HepG2 (cell line): ENCODE results near the gene ELL. TPM values are rescaled to one million over a fixed set of nuclear protein-coding genes. Genes with fewer than 3 reads are reported as not detected.

Experiments used
- ATAC-seq: fragments of 200-7000 bp; cut with Tn5 transposase; 3 replicates; pipeline ENCODE4 v1.9.1; 2020; ENCODE audit warnings: mild to moderate bottlenecking, moderate library complexity
- BruUV-seq: library from RNA; stranded (reverse); fragments of 400-500 nt; replicated peaks from 2 replicates; lab custom pipeline; 2021; lab: Mats Ljungman, UMichigan
- CTCF ChIA-PET: fragments of 300-600 bp; formaldehyde crosslinking; extraction: SDS; loops from one replicate; lab custom pipeline; 2021; ENCODE audit warnings: low total read pairs, inconsistent platforms, low intra/inter-chr PET ratio; lab: Yijun Ruan, JAX
- POLR2A ChIA-PET: fragments of 350-600 bp; sonication (Branson Sonifier 250); formaldehyde crosslinking; loops from one replicate; lab custom pipeline; 2020; ENCODE audit warnings: antibody characterized with exemption, inconsistent platforms; lab: Yijun Ruan, JAX
- DNase-seq: peaks from one replicate; pipeline ENCODE4 v3.0.0-alpha.2; 2015; ENCODE audit warnings: low spot score
- FAIRE-seq: peaks from 3 replicates; lab custom pipeline; 2011; peaks lifted over from hg19 to GRCh38; lab: Jason Lieb, UNC
- H2AFZ ChIP-seq: one replicate; pipeline ENCODE4 v1.6.1; 2011; ENCODE audit warnings: low read length, inconsistent platforms
- H3K27ac ChIP-seq: fragments of 300-600 bp; 3 replicates; pipeline ENCODE4 v1.8.0; 2011; ENCODE audit warnings: mixed run types, mild to moderate bottlenecking, mixed read lengths, low read length, inconsistent platforms; ENCODE audit not compliant: insufficient read depth; ENCODE audit errors: extremely low read length
- H3K27me3 ChIP-seq, 2 experiments: fragments of 200-600 bp in 1 of 2; 2 replicates in 1 of 2; 3 replicates in 1 of 2; pipeline versions ENCODE4 v1.6.0 to v1.8.0; 2011; ENCODE audit warnings: low read length in 2 of 2, mild to moderate bottlenecking in 2 of 2, moderate library complexity in 2 of 2, inconsistent platforms in 1 of 2; ENCODE audit not compliant: insufficient read depth in 2 of 2, control insufficient read depth in 1 of 2
- H3K36me3 ChIP-seq, 2 experiments: fragments of 200-600 bp in 1 of 2; replicated peaks in 1 of 2; 2 replicates in 1 of 2; 3 replicates in 1 of 2; pipeline versions ENCODE4 v1.5.1 to v1.8.0; 2011; ENCODE audit warnings: low read length in 2 of 2, inconsistent platforms in 1 of 2; ENCODE audit not compliant: insufficient read depth in 2 of 2, control insufficient read depth in 1 of 2
- H3K4me1 ChIP-seq: 2 replicates; pipeline ENCODE4 v1.5.1; 2012; ENCODE audit warnings: low read length, inconsistent platforms; ENCODE audit not compliant: insufficient read depth
- H3K4me2 ChIP-seq: 2 replicates; pipeline ENCODE4 v1.6.0; 2011; ENCODE audit warnings: low read depth, low read length, inconsistent platforms
- H3K4me3 ChIP-seq, 3 experiments: fragments of 200-600 bp in 1 of 3; sonication (generic), shearing (Covaris generic) in 1 of 3; replicated peaks in 1 of 3; 2 replicates each; pipeline ENCODE4 v1.5.1; 2011 to 2016; ENCODE audit warnings: low read length in 3 of 3, inconsistent platforms in 2 of 3, low read depth in 2 of 3, mild to moderate bottlenecking in 2 of 3, control low read depth in 1 of 3, mixed read lengths in 1 of 3; ENCODE audit not compliant: insufficient read depth in 1 of 3
- H3K79me2 ChIP-seq: one replicate; pipeline ENCODE4 v1.6.1; 2011; ENCODE audit warnings: low read length, inconsistent platforms; ENCODE audit not compliant: insufficient read depth
- H3K9ac ChIP-seq: 2 replicates; pipeline ENCODE4 v1.6.0; 2011; ENCODE audit warnings: mild to moderate bottlenecking, low read depth, low read length, inconsistent platforms; ENCODE audit not compliant: insufficient read depth
- H3K9me3 ChIP-seq: 2 replicates; pipeline ENCODE4 v1.5.1; 2012; ENCODE audit warnings: mild to moderate bottlenecking, low read length
- H4K20me1 ChIP-seq: 2 replicates; pipeline ENCODE4 v1.6.0; 2011; ENCODE audit warnings: inconsistent platforms, mild to moderate bottlenecking, low read length, moderate library complexity; ENCODE audit not compliant: insufficient read depth
- AGO2 ChIP-seq: fragments of 200-400 bp; formaldehyde crosslinking; optimal IDR thresholded peaks from 2 replicates; pipeline ENCODE3; 2017; ENCODE audit warnings: mild to moderate bottlenecking, low read depth, low read length, moderate library complexity
- FOXJ3 ChIP-seq: sonication (generic); formaldehyde crosslinking; IDR thresholded peaks from 2 replicates; pipeline ENCODE4 v1.4.0; 2020; ENCODE audit warnings: missing genetic modification reagents, mild to moderate bottlenecking, borderline replicate concordance
- KDM3A ChIP-seq: IDR thresholded peaks from 2 replicates; pipeline ENCODE4 v1.6.1; 2018; ENCODE audit warnings: low read depth, missing compliant biosample characterization
- ZBTB7A ChIP-seq: sonication (generic); formaldehyde crosslinking; IDR thresholded peaks from 2 replicates; pipeline ENCODE4 v1.8.0; 2022; ENCODE audit warnings: mild to moderate bottlenecking, missing genetic modification reagents
- ZNF724P ChIP-seq: sonication (generic); formaldehyde crosslinking; IDR thresholded peaks from 2 replicates; pipeline ENCODE4 v1.8.0; 2022; ENCODE audit warnings: missing genetic modification reagents, borderline replicate concordance
- WGBS: methylation state at CpG from one replicate; pipeline ENCODE4 v1.1.6; 2017; ENCODE audit warnings: low lambda C conversion rate; 5-methylcytosine and 5-hydroxymethylcytosine counted together
- in situ Hi-C: cut with HindIII; loops from 2 replicates; pipeline ENCODE4 v1.10.0; 2017; ENCODE audit warnings: low pct_unique_long_range_greater_than_20kb; ENCODE audit not compliant: extremely low pct_ligation_motif_present
- intact Hi-C: fragments of 100-400 bp; cut with micrococcal nuclease; formaldehyde crosslinking; loops from one replicate; pipeline ENCODE4 v1.10.0; 2022; ENCODE audit not compliant: unreplicated experiment
- polyA plus RNA-seq, 8 experiments: library from polyadenylated mRNA; depleted of rRNA in 3 of 8; stranded (reverse) in 7 of 8; unstranded in 1 of 8; fragments of >200 nt; fragmentation: Illumina TruSeq in 4 of 8; extraction: Trizol in 4 of 8; gene quantifications; 2 replicates each; pipeline versions ENCODE4 v1.2.1 to v1.2.3, GENCODE V29; 2011 to 2016; ENCODE audit warnings: low read depth in 4 of 8, missing spikeins in 1 of 8, mixed read lengths in 1 of 8; ENCODE audit not compliant: insufficient read depth in 1 of 8
- total RNA-seq, 5 experiments: library from RNA; depleted of rRNA; stranded (reverse); fragments of >200 nt; fragmentation: Illumina TruSeq; extraction: Trizol; gene quantifications; 2 replicates each; pipeline ENCODE4 v1.2.3, GENCODE V29; 2016; ENCODE audit warnings: low read depth in 1 of 5
- TF ChIP-seq, protein P1 (sequence below): sonication (generic); formaldehyde crosslinking; conservative IDR thresholded peaks from 2 replicates; pipeline ENCODE4 v1.4.0; 2020; ENCODE audit warnings: mild to moderate bottlenecking, missing genetic modification reagents, moderate library complexity
- TF ChIP-seq, protein P2 (sequence below): sonication (generic); formaldehyde crosslinking; IDR thresholded peaks from 2 replicates; pipeline ENCODE4 v1.8.1; 2023; ENCODE audit warnings: mild to moderate bottlenecking, moderate library complexity, missing genetic modification reagents

ELL gene
- total and polyA plus RNA-seq, 2 of the 13 experiments (the other 11 are each of a cell fraction or from before 2014, with no cell fraction given) = 3.7 to 5.4 TPM

DNA sequence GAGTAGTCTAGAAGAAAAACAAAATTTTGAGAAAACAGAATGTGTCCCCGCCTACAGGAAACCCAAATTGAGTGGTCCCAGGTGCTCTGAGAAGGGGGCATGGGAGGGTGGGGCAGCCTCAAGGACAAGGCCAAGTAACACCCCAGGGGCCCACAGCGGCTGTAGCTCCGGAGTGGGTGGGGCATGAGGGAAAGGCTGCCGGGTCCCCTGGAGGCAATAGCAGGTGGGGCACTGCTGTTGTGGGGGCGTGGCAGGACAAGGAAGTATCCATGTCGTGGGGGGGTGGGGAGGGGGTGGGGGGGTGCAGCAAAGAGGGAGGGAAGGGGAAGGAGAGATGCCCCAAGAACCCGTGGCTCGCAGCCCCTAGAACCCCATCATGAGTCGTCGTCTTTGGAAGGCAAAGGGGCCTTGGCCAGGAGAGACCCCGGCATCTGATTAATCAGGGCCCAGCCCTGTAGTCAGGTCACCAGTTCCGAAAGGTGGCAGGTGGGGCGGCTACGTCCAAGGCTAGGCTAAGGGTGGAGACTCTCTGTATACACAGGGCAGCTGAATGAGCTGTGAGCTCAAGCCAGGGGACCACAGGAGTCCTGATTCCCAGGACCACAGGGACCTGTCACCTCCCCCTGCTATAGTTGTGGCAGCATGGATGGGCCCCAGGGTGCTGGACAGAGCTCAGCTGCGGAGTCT is 76.5 kb downstream of the ELL start (continued):
- TF ChIP-seq, protein P1, sequence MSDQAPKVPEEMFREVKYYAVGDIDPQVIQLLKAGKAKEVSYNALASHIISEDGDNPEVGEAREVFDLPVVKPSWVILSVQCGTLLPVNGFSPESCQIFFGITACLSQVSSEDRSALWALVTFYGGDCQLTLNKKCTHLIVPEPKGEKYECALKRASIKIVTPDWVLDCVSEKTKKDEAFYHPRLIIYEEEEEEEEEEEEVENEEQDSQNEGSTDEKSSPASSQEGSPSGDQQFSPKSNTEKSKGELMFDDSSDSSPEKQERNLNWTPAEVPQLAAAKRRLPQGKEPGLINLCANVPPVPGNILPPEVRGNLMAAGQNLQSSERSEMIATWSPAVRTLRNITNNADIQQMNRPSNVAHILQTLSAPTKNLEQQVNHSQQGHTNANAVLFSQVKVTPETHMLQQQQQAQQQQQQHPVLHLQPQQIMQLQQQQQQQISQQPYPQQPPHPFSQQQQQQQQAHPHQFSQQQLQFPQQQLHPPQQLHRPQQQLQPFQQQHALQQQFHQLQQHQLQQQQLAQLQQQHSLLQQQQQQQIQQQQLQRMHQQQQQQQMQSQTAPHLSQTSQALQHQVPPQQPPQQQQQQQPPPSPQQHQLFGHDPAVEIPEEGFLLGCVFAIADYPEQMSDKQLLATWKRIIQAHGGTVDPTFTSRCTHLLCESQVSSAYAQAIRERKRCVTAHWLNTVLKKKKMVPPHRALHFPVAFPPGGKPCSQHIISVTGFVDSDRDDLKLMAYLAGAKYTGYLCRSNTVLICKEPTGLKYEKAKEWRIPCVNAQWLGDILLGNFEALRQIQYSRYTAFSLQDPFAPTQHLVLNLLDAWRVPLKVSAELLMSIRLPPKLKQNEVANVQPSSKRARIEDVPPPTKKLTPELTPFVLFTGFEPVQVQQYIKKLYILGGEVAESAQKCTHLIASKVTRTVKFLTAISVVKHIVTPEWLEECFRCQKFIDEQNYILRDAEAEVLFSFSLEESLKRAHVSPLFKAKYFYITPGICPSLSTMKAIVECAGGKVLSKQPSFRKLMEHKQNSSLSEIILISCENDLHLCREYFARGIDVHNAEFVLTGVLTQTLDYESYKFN (CRISPR knock-in tag) = no peak
- TF ChIP-seq ZNF724P (CRISPR knock-in tag) (no peak), ZBTB7A (no peak), FOXJ3 (CRISPR knock-in tag) (no peak)

DNA sequence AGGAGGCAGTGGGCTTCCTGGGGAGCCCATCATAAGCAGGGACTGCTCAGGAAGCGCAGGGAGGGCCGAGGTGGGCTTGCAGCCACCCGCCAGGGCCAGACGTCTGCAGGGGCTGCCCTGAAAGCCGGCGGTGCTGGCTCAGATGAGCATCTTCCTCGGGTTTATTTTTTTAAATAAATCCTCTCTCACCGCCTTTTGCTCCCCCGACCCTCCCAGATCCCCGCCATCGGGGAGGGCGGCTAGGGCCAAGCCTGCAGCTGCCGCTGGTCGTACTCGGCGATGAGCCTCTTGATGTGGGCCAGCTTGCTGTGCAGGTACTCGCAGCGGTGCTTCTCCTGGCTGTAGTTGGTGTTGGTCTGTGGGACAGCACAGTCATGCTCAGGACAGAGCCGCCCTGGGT is 77.4 kb downstream of the ELL start:
- ChIA-PET POLR2A (no interaction called here), CTCF (no interaction called here)
- Histone ChIP-seq H4K20me1 (peaks cover 9% of the 10 kb centered on the region; the same call in 1 of the 2 replicates), H3K4me2 (no peak overlapping the region), H3K27ac (no peak overlapping the region), H3K4me3 (no peak overlapping the region), H3K4me1 (peaks cover 30% of the 10 kb centered on the region), H3K79me2 (no peaks in the 10 kb centered on the region), H3K36me3 (peaks cover 27 to 57% of the 10 kb centered on the region in 2 experiments; a peak in 4 of 5 replicates), H3K9ac (no peak overlapping the region), H3K9me3 (no peaks in the 10 kb centered on the region), H3K27me3 (no peaks in the 10 kb centered on the region), H2AFZ (no peak overlapping the region)
- TF ChIP-seq KDM3A (CRISPR knock-in tag) = no peak
- TF ChIP-seq AGO2 = peak; percentile 30
- TF ChIP-seq, protein P2, sequence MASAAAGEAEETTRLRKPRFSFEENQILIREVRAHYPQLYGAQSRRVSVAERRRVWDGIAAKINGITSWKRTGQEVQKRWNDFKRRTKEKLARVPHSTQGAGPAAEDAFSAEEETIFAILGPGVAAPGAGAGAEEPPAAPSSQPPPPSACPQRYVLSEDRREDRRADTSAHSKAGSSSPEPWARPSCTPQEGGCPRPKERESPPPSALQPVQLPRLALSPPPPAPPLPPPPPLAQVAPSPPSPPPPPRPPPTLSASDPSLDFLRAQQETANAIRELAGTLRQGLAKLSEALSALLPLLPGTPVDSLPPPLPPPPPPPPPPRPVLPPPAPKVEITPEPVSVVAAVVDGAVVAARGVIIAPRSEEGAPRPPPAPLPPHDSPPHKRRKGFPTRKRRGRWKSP (CRISPR knock-in tag) = no peak
- DNase-seq (no peak), ATAC-seq (no peak), FAIRE-seq (no peak)
- in situ Hi-C loops = no loop called here
- 96% methylated on average over 18 of the region's 19 CpGs for WGBS
- intact Hi-C loops = no loop called here
- BruUV-seq = no TSS peak
